Kidney epithelial cell (primary cell): Measurements from ENCODE around the gene TCERG1. TPM values are rescaled to one million over a fixed set of nuclear protein-coding genes. Genes with fewer than 3 reads are reported as not detected.
A peak's percentile ranks its signal among the peaks of the same experiment; 100 is the strongest.

ENCODE experiments used
- DNase-seq: peaks from one replicate; pipeline ENCODE4 v3.0.0-alpha.2; 2010; ENCODE audit warnings: low read depth
- H3K27me3 ChIP-seq: 2 replicates; pipeline ENCODE4 v1.6.0; 2011; ENCODE audit warnings: low read length; ENCODE audit not compliant: control insufficient read depth, insufficient read depth
- H3K36me3 ChIP-seq: 2 replicates; pipeline ENCODE4 v1.5.1; 2011; ENCODE audit warnings: low read length; ENCODE audit not compliant: control insufficient read depth, insufficient read depth
- H3K4me3 ChIP-seq: 2 replicates; pipeline ENCODE4 v1.5.1; 2011; ENCODE audit warnings: low read depth, mild to moderate bottlenecking, control low read depth, low read length
- CTCF ChIP-seq: IDR thresholded peaks from 2 replicates; pipeline ENCODE4 v1.5.1; 2011; ENCODE audit warnings: mild to moderate bottlenecking, moderate library complexity, low read length, control low read depth, inconsistent platforms; ENCODE audit not compliant: insufficient read depth, poor library complexity, severe bottlenecking
- total RNA-seq: library from RNA; depleted of rRNA; stranded (reverse); fragments of >200 nt; gene quantifications from 2 replicates; pipeline ENCODE4 v1.2.3, GENCODE V29; 2015

Gene TCERG1
- total RNA-seq, 1 donor from 2014 or later, result 50.1 TPM

DNA sequence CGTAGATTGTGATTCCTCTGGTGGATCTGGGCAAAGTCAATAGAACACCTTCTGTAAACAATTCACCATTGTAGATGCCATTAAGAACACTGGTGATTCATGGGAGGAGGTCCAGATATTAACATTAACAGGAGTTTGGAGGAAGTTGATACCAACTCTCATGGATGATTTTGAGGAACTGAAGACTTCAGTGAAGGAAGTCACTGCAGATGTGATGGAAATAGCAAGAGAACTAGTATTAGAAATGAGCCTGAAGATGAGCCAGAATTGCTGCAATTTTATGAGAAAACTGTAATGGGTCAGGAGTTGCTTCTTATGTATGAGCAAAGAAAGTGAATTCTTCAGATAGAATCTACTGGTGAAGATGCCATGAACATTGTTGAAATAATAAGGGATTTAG, 26.9 kb downstream of the TCERG1 start:
- Histone ChIP-seq H3K36me3 (no peaks in the 10 kb centered on the region), H3K4me3 (no peak overlapping the region), H3K27me3 (no peaks in the 10 kb centered on the region)
- no peak for DNase-seq
- no peak for TF ChIP-seq CTCF

DNA sequence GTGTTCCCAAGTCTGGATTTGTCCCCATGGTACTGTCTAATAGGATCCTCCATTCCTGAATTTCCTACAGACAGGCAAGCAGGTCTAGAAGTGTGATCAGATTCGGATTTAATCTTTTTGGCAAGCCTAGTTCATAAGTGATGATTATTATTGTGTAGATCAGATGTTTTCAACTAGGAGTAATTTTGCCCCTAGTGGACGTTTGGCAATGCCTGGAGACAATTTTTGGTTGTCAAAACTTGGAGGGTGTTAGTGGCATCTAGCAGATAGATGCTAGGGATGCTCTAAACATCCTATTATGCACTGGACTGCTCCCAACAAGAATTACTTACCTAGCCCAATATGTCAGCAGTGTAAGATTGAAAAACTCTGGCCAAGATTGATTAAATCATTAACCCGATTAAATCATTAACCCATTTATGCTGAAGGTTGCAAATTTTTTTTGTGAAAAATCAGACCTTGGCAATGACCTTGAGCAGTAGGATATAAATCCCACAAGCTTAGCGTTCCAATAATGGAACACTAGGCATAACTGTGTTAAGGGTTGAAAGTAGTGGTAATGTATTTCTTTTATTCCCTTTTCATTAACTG, 28.2 kb downstream of the TCERG1 start:
- DNase-seq, result no peak
- H3K27me3 ChIP-seq, result no peaks in the 10 kb centered on the region
- no peaks in the 10 kb centered on the region for H3K36me3 ChIP-seq
- TF ChIP-seq CTCF, result peak; percentile 26
- no peak overlapping the region for H3K4me3 ChIP-seq

DNA sequence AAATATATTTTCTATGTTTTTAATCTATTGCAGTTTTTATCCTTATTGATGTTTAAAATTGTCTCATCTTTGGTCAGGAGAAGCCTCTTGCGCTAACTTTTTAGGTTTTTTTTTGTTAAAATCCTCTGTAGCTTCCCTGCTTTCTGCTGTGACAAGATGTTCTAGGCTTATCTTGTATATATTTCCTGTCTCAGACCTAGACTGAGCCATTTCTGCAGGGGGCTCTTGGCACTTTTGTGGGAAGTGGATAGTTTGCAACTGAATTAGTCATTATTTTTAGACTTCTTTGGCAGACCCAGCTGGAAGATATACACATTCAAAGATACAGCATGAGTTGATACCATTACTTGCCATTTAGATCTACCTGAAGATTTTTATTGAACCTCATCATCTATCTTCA, 28.8 kb downstream of the TCERG1 start:
- no peak overlapping the region for H3K4me3 ChIP-seq
- TF ChIP-seq CTCF, result no peak
- no peaks in the 10 kb centered on the region for H3K27me3 ChIP-seq
- DNase-seq, result no peak
- no peaks in the 10 kb centered on the region for H3K36me3 ChIP-seq

DNA sequence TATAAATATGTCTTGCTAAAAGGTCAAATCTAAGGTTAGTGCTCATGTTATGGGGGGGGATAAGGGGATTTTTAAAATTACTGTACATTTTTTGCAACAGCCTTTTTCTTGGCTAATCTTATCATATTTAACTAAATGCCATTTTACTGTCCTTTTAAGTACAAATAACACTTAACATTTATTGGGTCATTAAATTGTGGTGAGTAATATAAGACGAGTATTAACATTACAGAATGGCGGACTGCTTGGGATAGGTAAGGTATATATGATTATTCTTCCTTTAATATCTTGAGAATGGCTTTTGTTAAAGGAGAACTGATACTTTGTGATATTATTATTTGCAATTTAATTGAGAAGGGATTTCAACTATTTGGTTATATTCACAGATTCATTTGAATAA, 35.6 kb downstream of the TCERG1 start:
- no peak for TF ChIP-seq CTCF
- no peak for DNase-seq
- no peak overlapping the region for H3K4me3 ChIP-seq
- no peaks in the 10 kb centered on the region for H3K27me3 ChIP-seq
- no peaks in the 10 kb centered on the region for H3K36me3 ChIP-seq

DNA sequence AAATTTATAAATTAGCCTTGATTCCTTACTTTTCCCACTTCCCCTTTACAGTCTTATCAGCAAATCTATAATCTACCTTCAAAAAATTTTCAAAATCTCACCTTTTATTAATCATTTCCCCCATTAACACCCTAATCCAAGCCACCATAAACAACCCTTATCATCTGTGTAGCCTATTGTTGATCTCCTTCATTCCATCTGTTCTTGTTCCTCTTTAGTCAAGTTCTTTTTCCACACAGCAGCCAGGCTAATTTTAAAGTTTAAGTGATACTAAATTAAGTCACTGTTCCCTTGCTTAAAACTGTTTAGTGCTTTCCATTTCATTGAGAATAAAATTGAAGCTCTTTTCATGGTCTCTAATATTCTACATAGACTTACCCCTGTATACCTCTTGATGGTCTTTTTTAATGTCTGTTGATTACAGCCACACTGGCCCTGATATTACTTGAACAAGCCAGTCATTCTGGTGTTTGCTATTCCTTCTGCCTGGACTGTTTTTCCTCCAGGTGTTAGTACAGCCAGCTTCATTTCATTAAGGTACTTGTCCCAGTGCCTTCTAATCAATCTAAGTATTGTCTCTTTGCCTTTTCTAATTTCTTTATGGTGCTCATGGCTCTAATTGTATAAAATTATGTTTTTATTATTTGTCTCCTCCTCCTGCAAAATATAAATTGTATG, 37.7 kb downstream of the TCERG1 start:
- TF ChIP-seq CTCF, result no peak
- H3K27me3 ChIP-seq, result no peaks in the 10 kb centered on the region
- no peaks in the 10 kb centered on the region for H3K36me3 ChIP-seq
- no peak for DNase-seq
- H3K4me3 ChIP-seq, result no peak overlapping the region
